GM13977 (cell line): ENCODE measurements around the gene IL18R1.

Source experiments
- DNase-seq: peaks from one replicate; pipeline ENCODE4 v3.0.0; 2012; ENCODE audit warnings: low spot score
- in situ Hi-C: fragments of 300-500 bp; cut with MboI; formaldehyde crosslinking; loops from one replicate; pipeline ENCODE4 v1.12.0; 2022; ENCODE audit warnings: low sequenced_read_pairs, low pct_unique_long_range_greater_than_20kb, mixed read lengths, inconsistent platforms; ENCODE audit not compliant: unreplicated experiment
- TF ChIP-seq, protein P1 (sequence below): IDR thresholded peaks from 2 replicates; pipeline ENCODE4 v1.5.1; 2012; ENCODE audit warnings: mild to moderate bottlenecking, control low read depth; ENCODE audit not compliant: insufficient read depth; ENCODE audit errors: extremely low read depth, missing control alignments

IL18R1 gene

DNA sequence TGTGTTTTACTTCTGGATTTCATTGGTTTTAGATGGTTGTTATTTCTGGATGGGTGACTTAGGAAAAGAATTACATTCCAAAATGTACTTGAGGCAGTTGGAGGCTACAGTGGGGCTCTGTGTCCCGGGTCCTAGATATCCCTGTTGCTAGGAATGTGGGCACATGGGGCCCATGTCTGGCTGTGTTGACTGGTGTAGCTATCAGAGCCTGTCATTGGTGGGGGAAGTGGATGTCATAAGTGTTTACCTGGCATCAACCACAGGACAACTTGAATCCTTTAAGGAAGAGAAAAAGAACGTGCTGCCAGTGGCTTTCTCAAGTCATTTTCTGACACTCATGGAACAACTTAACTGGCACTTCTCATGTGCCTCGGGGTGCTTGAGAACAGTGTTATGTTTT, 30.4 kb downstream of the IL18R1 start:
- in situ Hi-C loops, result no loop called here
- no peak for DNase-seq
- TF ChIP-seq, protein P1, sequence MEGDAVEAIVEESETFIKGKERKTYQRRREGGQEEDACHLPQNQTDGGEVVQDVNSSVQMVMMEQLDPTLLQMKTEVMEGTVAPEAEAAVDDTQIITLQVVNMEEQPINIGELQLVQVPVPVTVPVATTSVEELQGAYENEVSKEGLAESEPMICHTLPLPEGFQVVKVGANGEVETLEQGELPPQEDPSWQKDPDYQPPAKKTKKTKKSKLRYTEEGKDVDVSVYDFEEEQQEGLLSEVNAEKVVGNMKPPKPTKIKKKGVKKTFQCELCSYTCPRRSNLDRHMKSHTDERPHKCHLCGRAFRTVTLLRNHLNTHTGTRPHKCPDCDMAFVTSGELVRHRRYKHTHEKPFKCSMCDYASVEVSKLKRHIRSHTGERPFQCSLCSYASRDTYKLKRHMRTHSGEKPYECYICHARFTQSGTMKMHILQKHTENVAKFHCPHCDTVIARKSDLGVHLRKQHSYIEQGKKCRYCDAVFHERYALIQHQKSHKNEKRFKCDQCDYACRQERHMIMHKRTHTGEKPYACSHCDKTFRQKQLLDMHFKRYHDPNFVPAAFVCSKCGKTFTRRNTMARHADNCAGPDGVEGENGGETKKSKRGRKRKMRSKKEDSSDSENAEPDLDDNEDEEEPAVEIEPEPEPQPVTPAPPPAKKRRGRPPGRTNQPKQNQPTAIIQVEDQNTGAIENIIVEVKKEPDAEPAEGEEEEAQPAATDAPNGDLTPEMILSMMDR, result no peak

DNA sequence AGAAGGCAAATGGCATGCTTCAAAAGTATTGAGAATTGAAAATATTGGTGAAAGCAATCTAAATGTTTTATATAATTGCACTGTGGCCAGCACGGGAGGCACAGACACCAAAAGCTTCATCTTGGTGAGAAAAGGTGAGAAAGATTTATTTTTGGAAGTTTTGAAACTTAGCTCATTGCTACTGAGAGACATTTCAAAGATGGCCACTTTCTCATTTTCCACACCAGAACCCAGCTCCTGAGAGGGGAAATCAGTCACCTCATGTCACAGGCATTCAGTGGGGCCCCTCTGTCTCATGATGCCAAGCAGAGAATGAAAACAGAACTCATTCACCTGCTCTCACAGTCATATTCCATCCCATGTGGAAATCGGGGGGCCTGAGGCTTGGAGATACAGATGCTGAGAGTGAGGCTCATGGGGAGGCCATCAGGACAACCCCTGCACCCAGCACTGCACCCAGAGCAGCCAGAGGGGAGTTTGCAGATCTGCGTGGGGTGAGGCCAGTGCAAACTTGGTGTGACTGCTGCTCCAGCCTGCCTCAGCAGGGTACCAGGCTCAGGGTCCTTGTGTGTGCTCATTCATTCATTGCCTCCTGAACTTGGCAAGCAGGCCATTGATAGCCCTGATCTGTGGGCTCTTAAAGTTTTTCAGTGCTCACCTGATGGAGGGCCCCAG, 31.4 kb downstream of the IL18R1 start:
- in situ Hi-C loops, result no loop called here
- DNase-seq, result peak; percentile 39
- TF ChIP-seq, protein P1, result no peak

DNA sequence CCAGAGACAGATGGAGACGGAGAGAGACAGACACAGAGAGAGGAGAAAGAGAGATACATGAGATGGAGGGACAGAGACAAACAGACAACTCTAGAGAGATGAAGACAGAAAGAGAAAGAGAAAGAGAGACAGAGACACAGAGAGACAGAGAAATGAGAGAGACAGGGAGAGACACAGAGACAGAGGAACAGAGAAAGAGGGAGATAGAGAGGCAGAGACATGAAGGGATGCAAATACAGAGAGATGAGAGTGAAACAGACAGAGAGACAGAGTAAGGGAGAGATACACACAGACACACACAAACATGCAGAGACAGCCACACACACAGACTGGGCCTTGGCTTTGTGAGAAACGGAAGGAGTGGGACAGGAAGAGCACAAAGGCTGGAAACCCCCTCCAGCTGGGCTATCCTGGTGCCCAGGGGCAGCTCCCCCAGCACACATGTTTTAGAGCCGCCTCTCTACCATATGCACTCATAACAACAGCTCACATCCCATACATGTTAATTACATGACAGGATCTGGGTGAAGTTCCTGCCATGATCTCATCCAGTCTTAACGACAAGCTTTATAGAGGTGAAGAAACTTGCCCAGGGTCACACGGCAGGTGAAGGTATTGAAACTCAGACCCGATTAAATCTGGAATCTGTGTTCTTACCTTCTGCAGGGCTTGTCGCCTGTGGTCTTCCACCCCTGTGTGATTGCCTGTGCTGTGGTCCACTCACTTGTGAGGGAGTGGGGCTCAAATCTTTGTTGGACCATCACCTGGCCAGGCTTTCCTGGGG, 32.4 kb downstream of the IL18R1 start:
- in situ Hi-C loops, result no loop called here
- peak; percentile 64 for DNase-seq
- TF ChIP-seq, protein P1, result no peak

DNA sequence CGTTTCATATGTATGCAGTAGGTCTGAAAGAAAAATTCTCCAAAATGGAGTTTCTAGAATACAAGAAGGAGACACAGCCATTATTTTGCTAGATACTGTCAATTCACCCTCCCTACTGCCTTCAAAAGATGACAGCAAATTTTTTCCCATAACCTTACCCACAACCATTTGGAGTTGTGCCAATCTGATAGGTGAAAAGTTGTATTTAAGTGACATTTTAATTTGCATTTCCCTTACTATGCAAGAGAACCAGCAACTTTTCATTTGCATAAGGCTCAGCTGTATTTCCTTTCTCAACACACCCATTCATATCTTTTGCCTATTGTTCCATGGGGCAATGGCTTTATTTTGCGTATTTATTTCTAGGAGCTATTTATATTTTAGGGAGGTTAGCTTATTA, 36.0 kb downstream of the IL18R1 start:
- no peak for DNase-seq
- in situ Hi-C loops, result no loop called here
- TF ChIP-seq, protein P1, result no peak

DNA sequence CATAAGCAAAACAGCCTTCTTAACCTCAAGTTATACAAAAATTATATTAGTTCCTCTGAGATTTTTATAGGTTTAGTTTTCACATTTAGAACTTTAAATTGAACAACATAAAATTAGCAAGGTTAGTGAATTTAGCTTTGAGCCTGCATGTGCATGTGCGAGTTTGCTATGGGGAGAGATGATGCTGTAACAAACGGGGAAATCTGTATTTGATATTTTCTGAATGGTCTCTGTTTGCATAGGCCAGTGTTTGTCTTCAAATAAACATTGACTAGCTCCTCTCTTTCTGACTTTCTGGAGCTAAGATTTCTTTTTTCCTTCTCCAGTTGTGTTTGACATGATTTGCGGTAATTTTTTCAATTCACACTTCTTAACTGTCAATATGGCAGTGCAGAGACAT, 36.5 kb downstream of the IL18R1 start:
- in situ Hi-C loops, result no loop called here
- TF ChIP-seq, protein P1, result no peak

DNA sequence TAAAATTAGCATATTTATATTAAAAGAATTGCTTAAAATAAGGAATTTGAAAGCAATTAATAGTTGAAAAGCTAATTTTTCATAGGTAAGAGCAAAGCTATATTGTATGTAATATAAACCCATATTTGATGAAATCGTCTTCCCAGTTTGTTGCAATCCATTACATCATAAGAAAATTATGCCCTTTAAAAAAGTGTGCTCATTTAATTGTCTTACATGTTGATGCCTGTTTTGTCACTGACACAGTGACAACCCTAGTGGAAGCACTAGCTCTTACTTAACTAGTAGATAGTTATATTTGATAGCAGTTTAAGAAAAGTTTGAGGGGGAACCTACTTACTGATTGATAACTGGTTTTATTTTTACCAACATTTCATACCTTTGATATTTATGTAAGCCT, 37.3 kb downstream of the IL18R1 start:
- in situ Hi-C loops, result no loop called here
- TF ChIP-seq, protein P1, result no peak
- no peak for DNase-seq

More for the DNA sequence above, 36.5 kb downstream of the IL18R1 start:
- no peak for DNase-seq
